Measurements from ENCODE around the gene EGLN3. TPM values are rescaled to one million over a fixed set of nuclear protein-coding genes. Genes with fewer than 3 reads are reported as not detected.

Gene EGLN3
- total RNA-seq = 2.8 TPM in 2 of 3 replicates, not detected in the other
- long read RNA-seq, transcript EGLN3-201 (5 exons, 2,709 nt) = major isoform, 5 of 5 reads
- long read RNA-seq, partial matches to known transcripts = 0 of 5 reads
- long read RNA-seq, other reads (novel, unspliced or antisense) = 0 of 5 reads

DNA sequence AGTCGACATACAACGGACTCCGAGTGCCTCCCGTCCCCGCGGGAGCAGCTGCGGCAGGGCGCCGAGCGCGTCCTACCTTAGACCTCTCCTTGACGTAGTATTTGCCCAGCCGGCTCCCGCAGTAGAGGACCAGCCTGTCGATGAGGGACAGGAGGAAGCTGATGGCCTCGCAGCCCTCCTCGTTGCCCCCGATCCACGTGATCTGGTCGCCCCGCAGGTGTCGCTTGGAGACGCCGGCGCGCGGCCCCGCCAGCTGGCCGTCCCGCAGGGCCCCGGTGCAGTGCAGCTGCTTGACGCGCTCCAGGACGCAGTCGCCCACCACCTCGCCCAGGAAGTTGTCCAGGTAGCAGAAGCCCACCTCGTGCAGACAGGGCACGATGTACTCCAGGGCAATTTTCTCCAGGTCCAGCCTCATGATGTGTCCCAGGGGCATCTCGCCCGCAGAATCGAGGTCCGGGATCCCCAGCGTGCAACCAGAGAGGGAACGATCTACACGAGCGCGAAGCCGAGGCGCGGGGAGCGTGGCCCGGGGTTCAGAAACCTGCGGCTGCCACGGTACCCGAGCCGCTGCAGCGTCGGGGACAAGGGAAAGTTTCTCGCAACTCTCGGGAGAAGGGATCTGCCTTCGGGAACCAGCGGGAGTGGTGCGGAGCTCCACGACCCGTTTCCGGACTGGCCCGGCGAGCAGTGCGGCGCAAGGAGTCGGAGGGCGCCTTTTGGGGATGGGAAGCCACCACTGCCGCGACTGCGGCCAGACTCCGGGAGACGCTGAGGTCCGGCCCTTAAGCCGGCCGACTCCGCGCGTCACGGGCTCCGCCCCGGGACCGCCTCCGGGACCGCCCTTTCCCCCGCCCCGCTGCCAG, at the start of gene EGLN3:
TSS of gene EGLN3 (minus strand) at position 755 of the 863 bp plus-strand sequence. CDS start at position 433, 322 bp downstream.
- Mint-ChIP-seq H3K4me3 (ENCODE audit: unreplicated experiment) (peak within 1 kb of the TSS; percentile 82), H3K27ac (ENCODE audit: unreplicated experiment) (peak within 1 kb of the TSS; percentile 73), H3K9me3 (ENCODE audit: low read depth) (no peaks in the 10 kb centered on the region), H3K36me3 (ENCODE audit: low read depth) (no peaks in the 10 kb centered on the region), H3K4me1 (ENCODE audit: low read depth) (peaks cover 26% of the 10 kb centered on the region), H3K27me3 (ENCODE audit: low read depth) (peaks cover 34% of the 10 kb centered on the region)
- TF ChIP-seq, protein P1, sequence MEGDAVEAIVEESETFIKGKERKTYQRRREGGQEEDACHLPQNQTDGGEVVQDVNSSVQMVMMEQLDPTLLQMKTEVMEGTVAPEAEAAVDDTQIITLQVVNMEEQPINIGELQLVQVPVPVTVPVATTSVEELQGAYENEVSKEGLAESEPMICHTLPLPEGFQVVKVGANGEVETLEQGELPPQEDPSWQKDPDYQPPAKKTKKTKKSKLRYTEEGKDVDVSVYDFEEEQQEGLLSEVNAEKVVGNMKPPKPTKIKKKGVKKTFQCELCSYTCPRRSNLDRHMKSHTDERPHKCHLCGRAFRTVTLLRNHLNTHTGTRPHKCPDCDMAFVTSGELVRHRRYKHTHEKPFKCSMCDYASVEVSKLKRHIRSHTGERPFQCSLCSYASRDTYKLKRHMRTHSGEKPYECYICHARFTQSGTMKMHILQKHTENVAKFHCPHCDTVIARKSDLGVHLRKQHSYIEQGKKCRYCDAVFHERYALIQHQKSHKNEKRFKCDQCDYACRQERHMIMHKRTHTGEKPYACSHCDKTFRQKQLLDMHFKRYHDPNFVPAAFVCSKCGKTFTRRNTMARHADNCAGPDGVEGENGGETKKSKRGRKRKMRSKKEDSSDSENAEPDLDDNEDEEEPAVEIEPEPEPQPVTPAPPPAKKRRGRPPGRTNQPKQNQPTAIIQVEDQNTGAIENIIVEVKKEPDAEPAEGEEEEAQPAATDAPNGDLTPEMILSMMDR (IDR thresholded peaks at IDR 0.05) = no peak
- no peak for DNase-seq (ENCODE audit: low spot score)

DNA sequence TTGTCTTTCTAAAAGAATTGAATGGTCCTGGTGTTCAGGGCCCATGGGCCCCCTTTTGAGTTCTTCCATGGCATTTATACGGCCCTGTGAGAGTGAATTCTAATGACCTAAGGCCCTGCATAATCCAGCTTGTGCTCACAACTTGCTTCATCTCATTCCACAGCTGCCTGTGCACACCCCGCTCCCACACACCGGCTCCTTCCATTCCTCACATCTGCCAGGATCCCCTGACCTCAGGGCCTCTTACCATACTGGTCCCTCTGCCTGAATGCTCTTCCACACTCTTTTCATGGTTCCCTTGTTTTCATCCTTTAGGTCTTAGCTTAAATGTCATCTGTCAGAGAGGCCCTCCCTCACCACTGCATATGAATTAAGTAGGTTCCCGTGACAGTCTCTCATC, 49.5 kb upstream of the EGLN3 start:
- TF ChIP-seq, protein P1 (IDR thresholded peaks at IDR 0.05) = no peak

DNA sequence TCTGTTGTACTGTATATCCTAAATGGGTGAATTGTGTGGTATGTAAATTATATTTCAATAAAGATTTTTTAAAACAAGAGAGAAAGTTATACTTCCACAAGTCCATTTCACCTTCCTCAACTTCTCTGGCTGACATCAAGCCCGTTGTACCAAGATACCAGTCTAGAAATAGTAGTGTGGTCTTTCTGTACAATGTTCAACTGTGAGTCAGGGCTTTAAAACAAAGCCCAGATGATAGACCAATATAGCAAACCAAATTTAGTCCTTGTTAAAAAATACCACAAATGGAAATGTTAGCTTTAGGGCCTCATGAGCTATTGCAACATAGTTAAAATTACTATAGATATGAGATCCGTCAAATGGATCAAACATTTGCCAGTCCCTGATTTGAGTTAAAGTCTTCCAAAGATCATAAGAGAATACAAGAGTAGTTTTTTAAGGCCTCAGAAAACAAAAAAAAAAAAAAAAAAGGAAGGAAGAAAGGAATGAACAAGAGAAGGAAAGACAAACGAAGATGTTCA, 49.0 kb upstream of the EGLN3 start:
- peaks cover 7% of the 10 kb centered on the region for H3K27me3 Mint-ChIP-seq (ENCODE audit: low read depth)
- no peak overlapping the region for H3K27ac Mint-ChIP-seq (ENCODE audit: unreplicated experiment)
- H3K9me3 Mint-ChIP-seq (ENCODE audit: low read depth) = no peaks in the 10 kb centered on the region
- H3K4me3 Mint-ChIP-seq (ENCODE audit: unreplicated experiment) = no peak overlapping the region
- DNase-seq (ENCODE audit: low spot score) = no peak
- no peaks in the 10 kb centered on the region for H3K36me3 Mint-ChIP-seq (ENCODE audit: low read depth)
- H3K4me1 Mint-ChIP-seq (ENCODE audit: low read depth) = no peaks in the 10 kb centered on the region
- TF ChIP-seq, protein P1 (IDR thresholded peaks at IDR 0.05) = no peak

More for the DNA sequence above, 49.5 kb upstream of the EGLN3 start:
- Mint-ChIP-seq H3K9me3 (ENCODE audit: low read depth) (no peaks in the 10 kb centered on the region), H3K27ac (ENCODE audit: unreplicated experiment) (no peak overlapping the region), H3K4me3 (ENCODE audit: unreplicated experiment) (no peak overlapping the region), H3K27me3 (ENCODE audit: low read depth) (peaks cover 7% of the 10 kb centered on the region), H3K36me3 (ENCODE audit: low read depth) (no peaks in the 10 kb centered on the region), H3K4me1 (ENCODE audit: low read depth) (no peaks in the 10 kb centered on the region)
- no peak for DNase-seq (ENCODE audit: low spot score)

DNA sequence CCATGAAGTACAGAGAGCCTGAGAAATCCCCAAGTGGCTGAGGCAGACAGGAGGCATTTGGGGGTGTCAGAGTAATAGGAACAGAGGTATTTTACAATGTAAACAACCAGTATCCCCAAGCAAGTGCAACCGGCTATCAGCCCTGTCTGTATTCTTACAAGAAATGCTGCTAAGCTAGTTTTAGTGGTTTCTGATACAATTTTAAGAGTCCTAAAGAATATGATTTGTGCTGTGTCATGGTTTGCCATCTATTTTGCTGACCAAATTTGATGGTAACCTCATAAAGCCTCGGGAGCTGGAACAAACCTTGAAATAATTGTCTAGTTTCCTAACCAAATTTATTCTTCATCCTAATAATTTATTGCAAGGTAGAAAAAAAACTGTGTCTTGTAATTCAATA, 46.7 kb upstream of the EGLN3 start:
- DNase-seq (ENCODE audit: low spot score) = no peak
- TF ChIP-seq, protein P1 (IDR thresholded peaks at IDR 0.05) = no peak
- Mint-ChIP-seq H3K9me3 (ENCODE audit: low read depth) (no peaks in the 10 kb centered on the region), H3K27ac (ENCODE audit: unreplicated experiment) (no peak overlapping the region), H3K36me3 (ENCODE audit: low read depth) (no peaks in the 10 kb centered on the region), H3K4me3 (ENCODE audit: unreplicated experiment) (no peak overlapping the region), H3K4me1 (ENCODE audit: low read depth) (no peaks in the 10 kb centered on the region), H3K27me3 (ENCODE audit: low read depth) (peaks cover 7% of the 10 kb centered on the region)

DNA sequence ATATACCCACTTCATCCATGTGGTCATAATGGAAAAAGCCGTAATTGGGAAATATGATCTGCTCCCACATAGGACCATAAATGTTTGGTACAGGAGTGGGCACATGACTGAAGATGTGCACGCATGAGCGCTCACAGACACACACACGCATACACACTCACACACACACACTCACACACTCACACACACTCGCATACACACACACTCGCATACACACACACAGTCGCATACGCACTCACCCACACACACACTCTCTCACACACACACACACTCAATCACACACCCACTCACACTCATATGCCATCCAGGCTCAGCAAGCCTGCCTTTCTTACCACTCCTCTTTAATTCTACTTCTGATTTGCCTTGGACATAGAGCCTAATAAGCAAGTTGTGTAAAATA, 45.6 kb upstream of the EGLN3 start:
- no peaks in the 10 kb centered on the region for H3K36me3 Mint-ChIP-seq (ENCODE audit: low read depth)
- TF ChIP-seq, protein P1 (IDR thresholded peaks at IDR 0.05) = no peak
- no peak overlapping the region for H3K27ac Mint-ChIP-seq (ENCODE audit: unreplicated experiment)
- peaks cover 3% of the 10 kb centered on the region for H3K27me3 Mint-ChIP-seq (ENCODE audit: low read depth)
- DNase-seq (ENCODE audit: low spot score) = no peak
- no peaks in the 10 kb centered on the region for H3K4me1 Mint-ChIP-seq (ENCODE audit: low read depth)
- H3K4me3 Mint-ChIP-seq (ENCODE audit: unreplicated experiment) = no peak overlapping the region
- H3K9me3 Mint-ChIP-seq (ENCODE audit: low read depth) = no peaks in the 10 kb centered on the region

All from chondrocyte (in vitro differentiated cells).